HT-29 (cell line): ENCODE data around the gene PPP3CA. TPM values are rescaled to one million over a fixed set of nuclear protein-coding genes. Genes with fewer than 3 reads are reported as not detected.

Experiments used
- small RNA-seq: library from RNA; depleted of rRNA; stranded (forward); fragments of <200 nt; gene quantifications from one replicate; pipeline ENCODE3, GENCODE V24; 2014
- total RNA-seq: library from RNA; depleted of rRNA; stranded (reverse); fragments of >200 nt; shearing (Covaris generic); gene quantifications from 2 replicates; pipeline ENCODE4 v1.2.3, GENCODE V29; 2014

Gene PPP3CA
- total RNA-seq, 1 experiment from 2014 or later = 20.3 TPM

Small RNAs within 50 kb of the gene (small RNA-seq; reads per million reads assigned to genes)
- gene MIR1255A (not detected), gene MIR8066 (not detected)
